ENCODE data around the gene HRH2.
"Not testable (repeated sequence)": the region's sequence is repeated elsewhere in the genome, so short reads cannot be mapped to it uniquely, and the experiment has no call there.

HRH2 gene

DNA sequence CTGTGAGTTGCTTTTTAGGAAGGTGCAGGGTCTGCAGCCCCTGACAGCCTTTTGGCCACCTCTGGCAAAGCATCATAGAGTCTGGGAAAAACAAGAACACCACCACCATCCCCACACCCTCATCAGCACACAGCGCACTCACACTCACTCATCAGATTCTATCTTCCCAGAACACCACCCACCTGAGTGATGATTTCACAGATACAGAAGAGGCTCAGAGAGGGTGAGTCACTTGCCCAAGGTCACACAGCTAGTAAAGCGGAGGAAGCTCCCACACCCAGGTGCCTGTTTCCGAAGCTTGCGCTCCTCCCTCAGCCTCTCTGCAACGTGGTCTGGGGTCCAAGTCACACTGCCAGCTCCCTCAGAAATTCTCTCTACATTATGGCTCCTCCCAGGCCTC lies 41.8 kb upstream of the HRH2 start:
- TF ChIP-seq, protein P1, sequence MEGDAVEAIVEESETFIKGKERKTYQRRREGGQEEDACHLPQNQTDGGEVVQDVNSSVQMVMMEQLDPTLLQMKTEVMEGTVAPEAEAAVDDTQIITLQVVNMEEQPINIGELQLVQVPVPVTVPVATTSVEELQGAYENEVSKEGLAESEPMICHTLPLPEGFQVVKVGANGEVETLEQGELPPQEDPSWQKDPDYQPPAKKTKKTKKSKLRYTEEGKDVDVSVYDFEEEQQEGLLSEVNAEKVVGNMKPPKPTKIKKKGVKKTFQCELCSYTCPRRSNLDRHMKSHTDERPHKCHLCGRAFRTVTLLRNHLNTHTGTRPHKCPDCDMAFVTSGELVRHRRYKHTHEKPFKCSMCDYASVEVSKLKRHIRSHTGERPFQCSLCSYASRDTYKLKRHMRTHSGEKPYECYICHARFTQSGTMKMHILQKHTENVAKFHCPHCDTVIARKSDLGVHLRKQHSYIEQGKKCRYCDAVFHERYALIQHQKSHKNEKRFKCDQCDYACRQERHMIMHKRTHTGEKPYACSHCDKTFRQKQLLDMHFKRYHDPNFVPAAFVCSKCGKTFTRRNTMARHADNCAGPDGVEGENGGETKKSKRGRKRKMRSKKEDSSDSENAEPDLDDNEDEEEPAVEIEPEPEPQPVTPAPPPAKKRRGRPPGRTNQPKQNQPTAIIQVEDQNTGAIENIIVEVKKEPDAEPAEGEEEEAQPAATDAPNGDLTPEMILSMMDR (IDR thresholded peaks at IDR 0.05; ENCODE audit: extremely low read depth, insufficient read depth, missing control alignments) = no peak
- in situ Hi-C loops (cut with MboI; ENCODE audit: low pct_unique_long_range_greater_than_20kb, low sequenced_read_pairs, unreplicated experiment) = no loop called here
- DNase-seq (ENCODE audit: low spot score) = no peak

DNA sequence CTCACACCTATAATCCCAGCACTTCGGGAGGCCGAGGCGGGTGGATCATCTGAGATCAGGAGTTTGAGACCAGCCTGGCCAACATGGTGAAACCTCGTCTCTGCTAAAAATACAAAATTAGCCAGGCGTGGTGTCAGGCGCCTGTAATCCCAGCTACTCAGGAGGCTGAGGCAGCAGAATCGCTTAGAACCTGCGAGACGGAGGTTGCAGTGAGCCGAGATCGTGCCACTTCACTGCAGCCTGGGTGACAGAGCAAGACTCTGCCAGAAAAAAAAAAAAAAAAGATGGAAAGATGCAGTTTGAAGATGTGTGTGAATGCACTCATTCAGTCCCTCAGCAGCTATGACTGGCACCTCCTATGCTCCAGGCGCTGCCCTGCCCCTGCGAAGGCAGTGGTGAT lies 41.3 kb upstream of the HRH2 start:
- in situ Hi-C loops (cut with MboI; ENCODE audit: low pct_unique_long_range_greater_than_20kb, low sequenced_read_pairs, unreplicated experiment); DNase-seq (ENCODE audit: low spot score): not testable (repeated sequence)

DNA sequence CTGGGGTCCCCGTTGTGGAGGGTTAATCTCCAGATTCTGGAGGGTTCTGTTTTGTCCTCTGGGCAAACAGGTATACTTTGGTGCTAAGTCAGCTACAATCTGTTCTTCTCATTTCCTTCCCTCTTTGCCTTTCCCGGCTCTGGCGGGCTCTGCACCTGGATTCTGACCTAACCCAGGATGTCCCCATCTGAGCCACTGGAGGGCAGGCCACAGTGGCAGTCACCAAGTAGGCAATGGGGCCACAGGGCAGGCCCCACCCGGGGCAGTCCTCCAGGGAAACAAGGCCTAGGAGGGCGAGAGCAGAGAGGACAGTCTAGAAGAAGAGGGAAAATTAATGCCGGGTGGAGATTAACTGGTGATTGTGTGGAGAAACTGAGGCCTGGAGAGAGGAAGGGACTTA lies 40.4 kb upstream of the HRH2 start:
- no peak for DNase-seq (ENCODE audit: low spot score)
- in situ Hi-C loops (cut with MboI; ENCODE audit: low pct_unique_long_range_greater_than_20kb, low sequenced_read_pairs, unreplicated experiment) = no loop called here
- TF ChIP-seq, protein P1 (IDR thresholded peaks at IDR 0.05; ENCODE audit: extremely low read depth, insufficient read depth, missing control alignments) = no peak

DNA sequence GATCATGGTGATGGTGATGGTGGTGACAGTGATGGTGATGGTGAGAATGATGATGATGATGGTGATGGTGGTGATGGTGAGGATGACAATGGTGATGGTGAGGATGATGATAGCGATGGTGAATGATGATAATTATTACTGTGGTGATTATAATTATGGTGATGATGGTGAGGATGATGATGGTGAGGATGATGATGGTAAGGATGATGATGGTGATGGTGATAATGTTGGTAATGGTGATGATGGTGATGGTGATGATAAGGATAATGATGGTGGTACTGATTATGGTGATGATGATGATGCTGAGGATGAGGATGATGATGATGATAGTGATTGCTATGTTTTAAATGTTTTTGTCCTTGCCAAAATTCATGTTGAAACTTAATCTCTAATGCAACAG lies 37.3 kb upstream of the HRH2 start:
- in situ Hi-C loops (cut with MboI; ENCODE audit: low pct_unique_long_range_greater_than_20kb, low sequenced_read_pairs, unreplicated experiment) = no loop called here
- DNase-seq (ENCODE audit: low spot score) = no peak
- TF ChIP-seq, protein P1 (IDR thresholded peaks at IDR 0.05; ENCODE audit: extremely low read depth, insufficient read depth, missing control alignments) = no peak

DNA sequence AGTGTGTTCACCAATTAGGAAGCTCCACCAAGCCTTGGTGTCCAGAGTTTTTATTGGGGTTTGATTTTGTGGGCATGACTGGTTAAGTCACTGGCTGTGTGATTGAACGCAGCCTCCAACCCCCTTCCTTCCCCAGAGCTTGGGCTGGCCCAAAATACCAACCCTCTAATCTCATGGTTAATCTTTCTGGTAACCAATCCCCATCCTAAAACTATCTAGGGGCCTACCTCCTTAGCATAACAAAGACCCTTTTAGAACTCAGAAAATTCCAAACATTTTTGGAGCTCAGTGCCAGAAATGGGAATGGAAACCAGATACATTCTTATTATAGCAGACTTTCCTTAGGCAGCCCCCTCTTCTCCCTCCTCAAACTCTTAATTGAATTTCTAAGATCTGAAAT lies 35.9 kb upstream of the HRH2 start:
- TF ChIP-seq, protein P1 (IDR thresholded peaks at IDR 0.05; ENCODE audit: extremely low read depth, insufficient read depth, missing control alignments) = no peak
- DNase-seq (ENCODE audit: low spot score) = no peak
- in situ Hi-C loops (cut with MboI; ENCODE audit: low pct_unique_long_range_greater_than_20kb, low sequenced_read_pairs, unreplicated experiment) = no loop called here

DNA sequence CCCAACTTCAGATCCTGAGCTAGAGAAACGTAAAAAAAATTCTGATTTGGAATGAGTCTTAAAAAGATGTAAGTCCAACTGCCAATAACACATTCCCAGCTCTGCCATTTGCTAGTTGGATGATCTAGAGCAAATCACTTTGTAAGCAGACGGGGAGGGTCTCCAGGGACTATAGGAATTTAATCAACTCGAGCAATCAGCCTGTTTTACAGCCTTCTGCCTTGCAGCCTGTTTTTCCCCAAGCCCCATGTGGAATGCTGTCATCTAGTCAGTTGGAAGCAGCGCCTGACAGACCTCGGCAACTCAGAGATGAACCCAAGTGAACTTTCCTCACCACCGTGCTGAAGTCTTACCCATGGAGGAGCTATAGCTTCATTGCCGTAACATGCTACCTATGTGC lies 34.8 kb upstream of the HRH2 start:
- in situ Hi-C loops (cut with MboI; ENCODE audit: low pct_unique_long_range_greater_than_20kb, low sequenced_read_pairs, unreplicated experiment) = no loop called here
- TF ChIP-seq, protein P1 (IDR thresholded peaks at IDR 0.05; ENCODE audit: extremely low read depth, insufficient read depth, missing control alignments) = no peak
- no peak for DNase-seq (ENCODE audit: low spot score)

DNA sequence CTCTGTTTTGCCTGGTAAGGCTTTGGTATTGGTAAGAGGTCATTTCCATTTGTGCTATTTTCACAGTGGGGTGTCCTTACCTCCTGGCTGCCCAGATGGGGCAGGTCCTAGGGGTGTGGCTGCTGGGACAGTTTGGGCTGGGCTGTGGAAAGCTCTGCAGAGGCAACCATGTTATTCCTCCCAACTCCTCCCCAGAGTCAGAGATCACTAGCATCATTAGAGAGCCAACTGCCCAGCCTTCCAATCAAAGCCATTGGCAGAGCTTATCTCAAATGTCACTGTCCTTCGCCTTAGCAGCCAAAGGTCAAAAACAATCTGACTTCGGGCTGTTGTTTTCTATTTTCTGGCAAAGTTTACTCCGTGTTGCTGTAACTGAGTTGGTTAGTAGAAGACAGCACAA lies 33.6 kb upstream of the HRH2 start:
- DNase-seq (ENCODE audit: low spot score) = no peak

More for the DNA sequence above, 33.6 kb upstream of the HRH2 start:
- TF ChIP-seq, protein P1 (IDR thresholded peaks at IDR 0.05; ENCODE audit: extremely low read depth, insufficient read depth, missing control alignments) = no peak
- in situ Hi-C loops (cut with MboI; ENCODE audit: low pct_unique_long_range_greater_than_20kb, low sequenced_read_pairs, unreplicated experiment) = no loop called here

All from GM13977 (cell line).